CMK (cell line): ENCODE measurements around the gene ERN1.

Experiments used
- DNase-seq: peaks from one replicate; pipeline ENCODE4 v3.0.0-alpha.2; 2010; ENCODE audit warnings: low read depth

The ERN1 gene

DNA sequence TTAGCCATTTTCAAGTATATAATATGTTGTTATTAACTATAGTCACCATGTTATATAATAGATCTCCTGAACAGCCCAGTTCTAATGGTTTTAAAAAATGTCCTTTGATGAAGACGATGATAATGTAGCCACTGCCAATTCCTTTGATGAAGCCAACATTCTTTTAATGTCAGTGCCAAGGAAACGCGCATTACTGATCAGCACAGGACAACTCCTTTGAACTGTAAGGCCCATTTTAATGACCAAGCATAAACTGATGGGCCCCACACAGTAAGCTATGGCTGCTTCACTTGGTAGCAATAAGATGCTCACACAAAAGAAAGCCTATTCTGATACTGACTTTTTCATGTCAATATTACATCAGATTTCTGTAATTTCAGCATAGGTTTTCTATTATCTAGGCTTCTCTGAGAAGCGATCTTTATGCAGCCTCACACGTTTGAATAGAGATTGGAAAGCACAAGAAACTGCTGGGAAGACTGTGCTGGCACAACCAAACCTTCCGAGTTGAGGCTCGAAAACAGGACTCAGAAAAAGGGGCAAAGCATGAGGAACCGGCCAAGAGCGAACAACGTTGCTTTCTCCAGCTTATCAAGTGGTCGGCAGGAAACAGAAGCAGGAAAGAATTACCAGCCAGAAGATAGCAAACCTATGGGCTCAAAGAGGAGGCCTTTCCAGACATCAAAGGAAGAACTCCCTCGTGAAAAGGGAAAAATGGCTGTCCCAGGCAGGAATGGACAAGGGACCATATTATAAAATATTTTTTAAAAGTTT is 19.4 kb downstream of the ERN1 start:
- peak; percentile 61 for DNase-seq

- DNase-seq: no peak
Measured at GRCh38 chr17:64109400-64109799, 20.5 kb downstream of the ERN1 start.

- no peak for DNase-seq
Measured at GRCh38 chr17:64107500-64108236, 22.3 kb downstream of the ERN1 start.

GRCh38 chr17:64106918-64107317 is 23.0 kb downstream of the ERN1 start:
- DNase-seq: no peak

DNA sequence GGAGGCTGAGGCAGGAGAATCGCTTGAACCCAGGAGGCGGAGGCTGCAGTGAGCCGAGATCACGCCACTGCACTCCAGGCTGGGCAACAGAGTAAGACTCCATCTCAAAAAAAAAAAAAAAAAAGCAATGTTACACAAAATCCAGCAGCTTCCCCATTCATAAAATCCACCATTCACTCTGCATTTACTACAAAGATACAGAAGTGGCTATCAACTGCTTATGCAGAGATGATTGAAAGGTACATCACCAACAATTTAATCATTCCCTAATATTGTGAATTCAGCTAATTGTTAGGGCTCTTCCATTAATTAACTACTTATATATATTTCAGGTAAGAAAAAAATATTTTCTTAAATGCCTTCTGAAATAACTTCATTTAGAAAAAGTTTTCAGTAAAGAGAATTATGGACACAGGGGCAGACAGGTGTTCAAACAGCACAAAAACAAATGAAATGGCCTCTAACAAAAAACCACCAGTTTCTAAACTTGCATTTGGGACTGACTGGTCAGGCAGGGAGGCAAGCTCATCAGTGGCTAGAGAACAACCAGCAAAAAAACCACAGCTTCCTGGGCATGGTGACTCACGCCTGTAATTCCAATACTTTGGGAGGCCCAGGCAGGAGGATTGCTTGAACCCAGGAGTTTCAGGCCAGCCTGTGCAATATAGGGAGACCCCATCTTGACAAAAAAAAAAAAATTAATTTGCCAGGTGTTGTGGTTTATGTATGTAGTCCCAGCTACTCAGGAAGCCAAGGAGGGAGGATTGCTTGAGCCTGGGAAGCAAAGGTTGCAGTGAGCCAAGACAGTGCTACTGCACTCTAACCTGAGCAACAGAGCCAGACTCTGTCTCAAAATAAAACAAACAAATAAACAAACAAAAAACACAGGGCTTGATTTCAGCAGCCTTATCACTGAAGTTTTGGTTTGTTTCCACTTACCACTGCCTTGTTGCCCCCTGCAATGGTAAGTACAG is 26.3 kb downstream of the ERN1 start:
- no peak for DNase-seq

GRCh38 chr17:64102627-64103390 is 27.1 kb downstream of the ERN1 start:
- no peak for DNase-seq

- DNase-seq: no peak
Measured at GRCh38 chr17:64099543-64099942, 30.4 kb downstream of the ERN1 start.

DNA sequence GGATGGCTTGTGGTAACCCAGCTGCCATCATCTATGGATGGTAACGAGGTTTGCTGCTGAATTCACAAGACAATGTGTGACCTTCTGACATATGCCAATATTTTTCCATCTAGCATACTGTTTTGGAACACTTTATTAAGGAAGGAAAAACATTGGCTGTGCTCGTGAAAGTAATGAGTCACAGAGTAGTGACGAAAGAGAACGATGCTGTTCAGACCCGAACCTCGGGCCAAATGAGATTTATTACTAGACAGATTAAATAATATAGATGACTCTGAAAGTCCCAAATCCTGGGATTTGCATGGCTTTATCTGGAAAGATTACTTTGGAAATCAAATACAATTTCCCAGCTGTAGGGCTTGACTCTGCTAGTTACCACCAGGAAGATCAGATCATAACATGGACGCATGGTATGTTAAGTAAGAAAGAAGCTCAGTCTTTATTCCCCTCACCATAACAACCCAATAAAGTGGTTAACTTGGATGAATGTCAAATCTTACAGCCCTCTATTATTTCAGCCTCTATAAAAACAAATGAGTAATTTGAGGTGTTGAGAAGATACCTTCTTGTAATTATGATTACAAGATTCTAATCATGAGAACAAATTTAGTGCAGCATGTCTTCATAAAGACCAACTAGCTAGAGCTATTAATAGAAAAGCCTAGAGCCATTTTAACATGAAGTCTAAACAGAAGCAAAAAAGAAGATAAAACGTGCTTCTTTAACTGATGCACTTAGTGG is 32.6 kb downstream of the ERN1 start:
- no peak for DNase-seq

DNA sequence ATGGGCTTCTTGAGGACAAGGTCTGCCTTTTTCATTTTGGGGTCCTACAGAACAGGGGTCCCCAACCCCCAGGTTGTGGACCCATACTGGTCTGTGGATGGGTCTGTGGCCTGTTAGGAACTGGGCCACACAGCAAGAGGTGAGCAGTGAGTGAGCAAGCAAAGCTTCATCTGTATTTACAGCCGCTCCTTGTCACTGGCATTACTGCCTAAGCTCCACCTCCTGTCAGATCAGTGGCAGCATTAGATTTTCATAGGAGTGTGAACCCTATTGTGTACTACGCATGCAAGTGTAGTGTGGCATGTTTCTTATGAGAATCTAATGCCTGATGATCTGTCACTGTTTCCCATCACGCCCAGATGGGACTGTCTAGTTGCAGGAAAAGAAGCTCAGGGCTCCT is 33.9 kb downstream of the ERN1 start:
- DNase-seq: no peak

DNA sequence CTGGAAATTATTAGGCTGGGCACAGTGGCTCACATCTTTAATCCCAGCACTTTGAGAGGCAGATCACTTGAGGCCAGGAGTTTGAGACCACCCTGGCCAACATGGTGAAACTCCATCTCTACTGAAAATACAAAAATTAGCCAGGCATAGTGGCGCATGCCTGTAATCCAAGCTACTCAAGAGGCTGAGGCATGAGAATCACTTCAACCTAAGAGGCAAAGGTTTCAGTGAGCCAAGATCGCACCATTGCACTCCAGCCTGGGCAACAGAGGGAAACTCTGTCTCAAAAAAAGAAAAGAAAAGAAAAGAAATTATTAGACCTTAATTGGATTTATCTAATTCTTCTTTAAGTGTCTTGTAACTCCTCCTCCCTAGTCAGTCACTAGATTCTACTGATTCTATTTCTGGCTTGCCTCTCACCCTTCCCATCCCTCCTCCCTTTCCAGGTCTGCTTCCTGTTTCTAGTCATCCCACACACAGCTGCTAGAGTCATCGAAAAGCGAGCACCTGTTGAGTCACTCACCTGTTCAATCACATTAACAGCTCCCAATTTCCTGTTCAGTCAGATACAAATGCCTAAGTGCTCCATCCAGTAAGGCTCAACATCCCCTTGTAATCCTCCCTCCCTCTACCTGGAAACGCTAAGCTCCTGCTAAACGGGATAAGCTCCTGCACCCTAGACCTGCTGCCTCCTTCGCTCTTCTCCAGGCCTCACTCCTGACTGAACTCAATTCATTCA is 34.6 kb downstream of the ERN1 start:
- no peak for DNase-seq

GRCh38 chr17:64094412-64094811 is 35.5 kb downstream of the ERN1 start:
- DNase-seq: no peak

GRCh38 chr17:64092952-64093451 is 36.9 kb downstream of the ERN1 start:
- DNase-seq: no peak

GRCh38 chr17:64092113-64092512 is 37.8 kb downstream of the ERN1 start:
- no peak for DNase-seq

GRCh38 chr17:64091571-64091970 is 38.4 kb downstream of the ERN1 start:
- DNase-seq: no peak

GRCh38 chr17:64091116-64091515 is 38.8 kb downstream of the ERN1 start:
- no peak for DNase-seq

GRCh38 chr17:64090144-64090543 is 39.8 kb downstream of the ERN1 start:
- no peak for DNase-seq

GRCh38 chr17:64087252-64088005 is 42.5 kb downstream of the ERN1 start:
- no peak for DNase-seq

DNA sequence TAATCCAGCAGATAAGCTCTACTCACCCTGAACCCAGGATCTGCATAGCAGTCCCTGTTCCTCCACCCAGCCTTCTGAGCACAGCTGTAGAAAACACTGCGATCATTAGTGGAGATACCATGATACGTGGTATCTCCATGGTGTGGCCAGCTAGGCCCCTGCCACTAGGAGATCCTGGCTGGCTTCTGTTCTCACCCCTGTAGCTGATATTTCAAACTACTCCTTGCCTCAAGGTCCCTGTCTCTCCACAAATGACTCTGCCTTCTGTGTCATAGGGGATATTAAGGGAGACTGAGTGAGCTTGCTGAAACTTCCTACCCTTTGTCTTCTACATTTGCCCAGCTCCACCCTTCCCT is 44.3 kb downstream of the ERN1 start:
- no peak for DNase-seq

DNA sequence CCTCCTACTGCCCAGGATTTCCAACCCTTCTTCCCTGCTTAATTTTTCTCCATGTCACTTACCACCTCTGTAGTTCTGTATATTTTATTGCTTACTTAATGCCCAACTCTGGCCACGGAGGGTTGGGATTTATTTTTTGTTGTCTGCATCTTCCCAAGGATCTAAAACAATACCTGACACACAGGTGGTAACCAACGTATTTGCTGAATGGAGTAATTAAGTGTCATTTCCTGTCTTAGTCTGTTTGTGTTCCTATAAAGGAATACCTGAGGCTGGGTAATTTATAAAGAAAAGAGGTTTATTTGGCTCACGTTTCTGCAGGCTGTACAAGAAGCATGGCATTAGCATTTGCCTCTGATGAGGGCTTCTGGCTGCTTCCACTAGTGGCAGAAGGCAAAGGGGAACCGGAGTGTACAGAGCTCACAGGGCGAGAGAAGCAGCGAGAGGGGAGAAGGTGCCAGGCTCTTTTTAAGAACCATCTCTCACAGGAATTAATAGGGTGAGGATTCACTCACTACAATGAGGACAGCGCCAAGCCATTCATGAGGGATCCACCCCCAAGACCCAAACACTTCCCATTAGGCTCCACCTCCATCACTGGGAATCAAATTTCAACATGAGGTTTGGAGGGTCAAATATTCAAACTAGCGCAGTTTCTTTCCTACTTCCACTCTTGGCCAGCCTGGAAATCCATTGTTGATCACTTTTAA is 44.8 kb downstream of the ERN1 start:
- DNase-seq: no peak
